GM19043 (cell line): ENCODE measurements around the gene MGME1.

Source experiments
- ATAC-seq: cut with Tn5 transposase; IDR thresholded peaks from one replicate; pipeline ENCODE4 v1.9.1; 2021; ENCODE audit warnings: low read depth; ENCODE audit not compliant: unreplicated experiment

The MGME1 gene

DNA sequence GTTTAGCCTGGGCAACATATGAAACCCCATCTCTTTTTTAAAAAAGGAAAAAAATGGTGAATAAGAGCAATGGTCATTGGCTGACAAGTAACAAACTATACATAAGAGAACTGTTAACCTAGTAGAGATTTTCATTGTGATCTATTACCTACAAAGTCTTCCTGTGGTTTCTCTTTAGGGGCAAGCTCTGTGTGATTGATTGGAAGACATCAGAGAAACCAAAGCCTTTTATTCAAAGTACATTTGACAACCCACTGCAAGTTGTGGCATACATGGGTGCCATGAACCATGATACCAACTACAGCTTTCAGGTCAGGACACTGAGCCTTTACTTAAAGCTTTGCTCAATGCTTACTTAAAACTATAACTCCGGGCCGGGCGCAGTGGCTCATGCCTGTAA, 19.2 kb downstream of the MGME1 start:
- no peak for ATAC-seq

DNA sequence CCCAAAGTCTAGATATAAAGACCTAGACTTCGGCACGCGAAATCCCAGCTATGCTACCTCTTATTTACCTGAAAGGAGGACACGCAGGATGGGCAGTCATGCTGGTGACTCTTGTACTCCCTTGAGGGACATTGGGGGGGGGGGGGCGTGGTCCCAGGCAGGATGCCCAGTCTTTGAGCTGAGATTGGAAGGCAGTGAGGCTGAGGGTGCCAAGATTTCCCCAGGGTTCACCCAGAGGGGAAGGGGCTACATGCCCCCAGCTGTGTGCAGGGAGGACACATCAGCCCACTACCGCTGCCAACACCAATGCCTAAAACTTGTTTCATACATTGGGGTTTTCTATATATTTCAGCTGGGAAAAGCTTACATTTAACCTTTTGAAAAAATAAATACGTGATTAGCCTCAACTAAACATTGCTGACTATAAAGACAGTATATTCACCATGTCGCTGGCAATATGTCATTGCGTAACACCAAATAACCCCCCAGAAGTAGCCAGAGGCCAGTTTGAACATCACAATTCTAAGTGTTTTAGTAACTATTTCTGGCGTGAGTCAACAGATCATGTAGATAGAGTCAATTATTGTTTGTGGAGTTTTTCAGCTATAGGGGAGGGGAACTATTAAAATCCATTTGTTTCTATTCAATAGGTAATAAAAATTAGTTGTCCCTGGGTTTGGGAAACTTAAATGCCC, 21.6 kb downstream of the MGME1 start:
- no peak for ATAC-seq

DNA sequence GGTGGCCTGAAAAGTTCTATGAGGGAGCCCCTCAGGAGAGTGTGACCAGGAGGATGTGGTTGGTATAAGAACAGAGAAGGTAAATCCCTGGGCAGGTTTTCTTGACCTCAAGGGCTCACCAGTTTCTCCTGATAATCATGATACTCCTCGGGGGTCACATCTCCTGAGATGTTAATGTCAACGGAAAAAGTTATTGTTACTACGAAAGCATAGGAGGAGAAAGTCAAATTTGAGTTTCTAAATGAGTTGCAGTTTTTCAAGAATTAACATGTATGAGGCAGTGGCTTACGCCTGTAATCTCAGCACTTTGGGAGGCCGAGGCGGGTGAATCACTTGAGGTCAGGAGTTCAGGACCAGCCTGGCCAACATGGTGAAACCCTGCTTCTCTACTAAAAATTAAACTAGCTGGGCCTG, 23.4 kb downstream of the MGME1 start:
- ATAC-seq = no peak

DNA sequence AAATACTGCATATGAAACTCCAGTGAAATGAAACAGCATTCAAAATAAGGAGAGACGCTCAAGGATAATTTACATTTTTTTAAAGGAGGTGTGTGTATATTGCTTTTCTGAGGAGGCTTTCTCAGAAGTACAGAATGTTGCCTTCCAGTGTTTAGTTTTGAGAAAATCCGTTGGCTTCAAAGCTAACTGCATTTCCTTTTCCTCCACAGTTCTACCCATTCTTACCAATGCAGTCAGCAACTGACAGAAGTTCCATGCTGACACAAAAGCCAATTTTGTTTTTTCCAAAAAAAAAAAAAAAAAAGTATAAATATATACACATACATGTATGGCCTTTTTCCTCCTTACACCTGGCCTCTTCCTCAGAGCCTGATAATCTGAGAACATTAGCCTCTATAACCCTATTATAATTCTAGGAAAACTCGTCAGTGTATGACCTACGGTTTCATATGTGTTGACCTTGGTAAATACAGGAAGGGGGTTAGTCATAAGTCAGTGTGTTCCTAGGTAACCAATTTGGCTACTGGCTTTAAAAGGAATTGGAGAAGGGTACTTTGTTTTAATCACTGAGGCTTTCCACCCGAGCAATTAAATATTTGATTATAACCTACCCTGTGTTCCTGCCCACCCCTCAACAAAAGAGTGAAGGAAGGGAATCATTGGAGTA, 24.2 kb downstream of the MGME1 start:
- no peak for ATAC-seq

DNA sequence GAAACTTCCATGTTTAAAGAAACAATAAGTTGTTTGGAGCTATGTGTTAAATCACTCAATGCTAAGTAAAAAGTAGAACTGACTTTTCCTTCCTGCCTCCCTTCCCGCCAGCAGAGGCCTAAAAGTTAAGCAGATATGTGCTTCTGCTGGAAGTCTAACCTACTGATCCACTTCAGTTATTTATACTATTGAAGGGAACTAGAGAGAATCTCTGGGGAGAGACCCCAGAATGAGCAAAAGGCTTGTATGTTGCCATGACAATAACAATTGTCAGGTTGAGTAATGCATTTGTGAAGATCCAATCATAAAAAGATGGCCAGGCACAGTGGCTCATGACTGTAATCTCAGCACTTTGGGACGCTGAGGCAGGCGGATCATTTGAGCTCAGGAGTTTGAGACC, 24.7 kb downstream of the MGME1 start:
- no peak for ATAC-seq

DNA sequence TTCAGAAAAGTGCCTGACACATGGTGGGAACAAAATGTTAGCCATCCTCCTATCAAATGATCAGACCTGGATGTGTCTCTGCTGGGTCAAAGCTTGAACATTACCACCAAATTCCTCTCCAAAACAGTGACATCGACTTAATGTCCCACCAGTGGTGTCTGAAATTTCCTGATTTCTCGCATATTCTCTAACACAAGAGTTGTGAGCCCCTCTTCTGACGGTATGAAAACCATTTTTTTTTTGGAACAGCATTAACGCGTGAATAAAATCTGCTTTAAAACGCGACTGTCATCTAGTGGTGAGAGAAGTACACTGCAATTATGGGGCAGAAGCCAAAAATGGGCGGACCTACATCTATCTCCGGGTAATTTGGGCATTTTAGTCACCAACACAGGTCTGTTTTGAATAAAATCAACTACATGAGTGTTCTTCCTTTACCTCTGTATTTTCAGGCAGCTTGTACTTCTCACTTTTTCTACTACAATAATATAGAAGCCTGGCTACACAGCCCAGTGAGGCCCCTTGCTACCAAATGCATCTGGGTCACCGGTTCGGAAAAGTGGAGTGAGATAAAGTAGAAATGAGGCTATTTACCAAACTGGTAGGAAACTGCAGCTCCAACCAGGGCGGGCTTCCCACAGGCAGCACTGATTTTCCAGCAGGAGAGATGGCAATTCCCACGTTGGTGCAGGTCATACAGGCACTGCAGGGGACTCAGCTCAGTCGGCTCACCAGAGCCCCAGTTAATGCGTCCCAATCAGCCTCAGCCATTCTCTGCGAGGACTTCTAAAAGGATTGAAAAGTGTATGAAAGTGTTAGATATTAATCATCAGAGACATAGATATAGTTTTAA, 27.4 kb downstream of the MGME1 start:
- ATAC-seq = no peak

DNA sequence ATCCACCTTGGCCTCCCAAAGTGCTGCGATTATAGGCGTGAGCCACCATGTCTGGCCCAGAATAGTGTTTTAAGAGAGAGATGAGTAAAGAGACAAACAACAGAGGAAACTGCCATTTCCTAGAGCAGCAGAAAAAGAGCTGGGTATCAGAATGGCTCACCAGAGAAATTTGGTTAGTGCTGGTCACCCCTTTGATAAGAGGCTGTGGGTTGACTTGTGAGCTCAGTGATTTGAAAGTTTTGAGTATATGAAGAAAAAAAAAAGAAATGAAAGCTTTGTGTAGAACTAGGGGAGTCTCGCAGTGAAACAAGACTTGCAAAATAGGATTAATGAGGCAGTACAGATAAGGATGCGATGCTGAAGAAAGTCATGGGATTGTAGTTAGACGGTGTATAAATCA, 29.6 kb downstream of the MGME1 start:
- no peak for ATAC-seq

DNA sequence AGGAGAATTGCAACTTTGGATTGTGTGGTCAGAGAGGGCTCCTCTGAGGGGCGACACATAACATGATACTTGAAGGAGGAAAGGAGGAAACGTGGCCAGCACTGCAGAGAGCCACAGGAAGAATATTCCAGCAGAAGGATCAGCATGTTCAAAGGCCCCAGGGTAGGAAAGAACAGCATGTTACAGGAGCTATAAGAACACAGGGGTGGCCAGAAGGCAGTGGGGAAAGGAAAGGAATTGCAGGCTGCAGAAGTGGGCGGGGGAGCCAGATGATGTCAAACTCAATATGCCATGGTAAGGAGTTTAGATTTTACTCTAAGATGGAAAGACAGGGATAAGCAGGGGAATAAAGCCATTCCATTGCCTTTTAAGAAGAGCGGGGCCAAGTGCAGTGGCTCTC, 30.7 kb downstream of the MGME1 start:
- ATAC-seq = no peak

DNA sequence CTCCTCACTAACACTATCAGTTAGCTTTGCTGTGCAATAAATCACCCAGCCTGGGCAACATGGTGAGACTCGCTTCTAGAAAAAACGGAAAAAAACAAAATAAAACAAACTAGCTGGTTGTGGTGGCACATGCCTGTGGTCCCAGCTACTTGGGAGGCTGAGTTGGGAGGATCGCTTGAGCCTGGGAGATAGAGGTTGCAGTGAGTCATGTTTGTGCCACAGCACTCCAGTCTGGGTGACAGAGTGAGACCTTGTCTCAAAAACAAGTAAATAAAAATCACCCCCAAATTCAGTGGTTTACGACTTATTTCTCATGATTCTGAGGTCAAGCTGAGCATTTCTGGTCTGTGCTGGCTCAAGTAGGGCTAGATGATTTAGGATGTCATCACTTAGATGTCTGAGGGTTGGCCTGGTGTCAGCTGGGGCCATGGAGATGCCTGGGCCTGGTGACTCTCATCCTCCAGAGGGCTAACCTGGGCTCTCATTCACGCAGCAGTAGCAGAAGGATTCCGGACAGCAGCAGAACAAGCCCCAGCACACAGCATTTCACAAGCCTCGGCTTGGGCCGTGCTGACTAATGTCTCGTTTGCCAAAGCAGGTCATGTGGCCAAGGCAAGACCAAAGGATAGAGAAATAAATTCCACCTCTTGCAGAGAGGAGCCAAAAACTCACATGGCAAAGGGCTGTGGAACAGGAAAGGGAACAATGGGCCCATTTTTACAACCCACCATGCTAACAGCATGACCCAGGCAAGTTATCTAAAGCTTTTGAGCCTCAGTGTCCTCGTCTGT, 32.5 kb downstream of the MGME1 start:
- ATAC-seq = no peak

DNA sequence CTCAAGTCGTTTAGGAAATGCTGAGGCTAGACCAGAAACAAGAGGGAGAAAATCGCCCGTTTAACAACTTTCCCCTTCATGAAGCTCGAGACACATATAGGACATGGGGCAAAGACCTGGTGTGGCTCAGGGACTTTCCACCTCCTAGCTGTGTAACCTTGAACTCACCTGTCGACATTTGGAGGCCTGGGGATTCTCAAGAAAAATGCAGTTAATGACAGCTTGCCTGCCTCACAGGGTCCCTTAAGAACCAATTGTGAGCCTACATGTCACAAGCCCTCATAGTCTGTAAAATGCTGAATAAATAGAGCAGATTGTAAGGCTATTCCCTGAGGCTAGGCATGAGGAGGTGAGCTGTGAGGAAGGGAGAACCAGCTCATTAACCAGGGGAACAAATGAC, 35.1 kb downstream of the MGME1 start:
- ATAC-seq = no peak

DNA sequence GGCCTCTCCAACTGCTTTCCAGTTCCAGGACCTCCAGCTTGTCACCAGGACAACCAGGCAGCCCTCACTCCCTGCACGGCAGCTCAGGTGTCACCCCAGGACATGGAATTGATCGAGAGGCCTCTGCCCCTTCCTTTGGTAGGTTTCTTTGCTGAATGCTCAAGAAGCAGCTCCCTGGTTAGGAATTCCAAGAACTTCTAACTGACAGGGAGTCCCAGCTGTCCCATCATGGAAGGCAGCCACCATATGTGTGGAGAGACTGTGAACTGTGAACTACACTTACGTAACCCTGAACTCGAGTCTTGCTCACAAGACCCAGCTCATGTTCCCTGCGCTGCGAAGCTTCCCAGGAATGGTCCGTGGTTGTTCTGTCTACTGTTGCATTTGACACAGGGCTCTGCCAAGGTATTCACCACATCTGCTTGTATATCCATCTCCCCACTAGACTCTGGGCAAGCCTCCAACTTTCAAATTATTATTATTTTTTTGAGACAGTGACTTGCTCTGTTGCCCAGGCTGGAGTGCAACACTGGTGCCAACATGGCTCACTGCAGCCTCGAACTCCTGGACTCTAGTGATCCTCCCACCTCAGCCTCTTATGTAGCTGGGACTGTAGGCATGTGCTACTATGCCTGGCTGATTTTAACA, 35.7 kb downstream of the MGME1 start:
- ATAC-seq = no peak

DNA sequence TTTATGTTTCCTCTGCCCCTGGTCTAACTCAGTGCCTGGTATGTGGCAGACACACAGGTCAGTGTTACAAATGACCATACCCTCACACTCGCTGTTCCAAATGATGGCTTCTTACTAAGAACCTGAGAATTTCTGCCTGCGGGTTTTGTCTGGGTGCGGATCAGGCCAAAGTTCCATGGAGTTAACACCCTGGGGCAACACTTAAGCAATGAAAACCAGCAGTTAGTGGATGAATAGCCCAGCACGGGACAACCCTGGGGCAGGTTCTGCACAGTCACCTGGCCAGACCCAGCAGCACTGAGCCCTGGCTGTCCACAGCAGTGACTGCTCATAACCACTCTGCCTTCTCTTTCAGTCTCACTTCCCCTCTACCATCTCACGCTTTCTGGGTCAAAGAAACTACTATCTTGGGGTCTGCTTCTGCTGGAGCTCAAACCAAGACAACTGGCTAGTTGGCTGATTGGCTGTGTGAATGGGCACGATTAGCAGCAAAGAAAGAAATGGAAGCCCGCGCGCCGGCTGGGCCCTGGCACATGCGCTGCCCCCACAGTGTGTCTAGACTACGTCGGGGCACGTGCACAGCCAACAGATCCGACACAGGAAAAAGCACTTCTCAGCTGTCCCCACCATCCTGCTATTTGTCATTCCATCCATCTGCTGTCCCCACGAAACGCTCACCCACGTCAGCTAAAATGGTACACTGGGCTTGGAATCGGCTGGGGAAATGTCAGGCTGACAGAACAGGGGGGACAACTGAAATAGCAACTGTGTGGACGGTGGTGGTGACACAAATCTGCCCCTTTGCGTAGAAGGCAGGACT, 36.6 kb downstream of the MGME1 start:
- peak; percentile 97 for ATAC-seq

DNA sequence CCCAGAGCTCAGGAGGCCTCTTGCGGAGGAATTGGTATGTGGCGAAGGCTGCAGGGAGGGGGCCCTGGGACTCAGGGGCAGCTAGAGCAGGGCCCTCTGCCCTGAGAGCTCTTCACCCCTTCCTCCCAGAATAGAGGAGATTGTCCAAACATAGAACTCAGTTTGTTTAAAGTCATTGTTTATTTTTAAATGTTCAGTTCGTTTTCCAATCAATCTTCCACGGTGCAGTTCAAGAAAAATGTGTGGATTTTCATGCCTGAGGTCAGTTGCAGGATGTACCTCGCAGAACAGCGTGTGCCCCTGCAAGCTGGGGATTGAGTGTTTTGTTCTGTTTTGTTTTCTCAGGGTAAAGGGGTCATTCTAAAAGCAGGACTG, 37.2 kb downstream of the MGME1 start:
- no peak for ATAC-seq

DNA sequence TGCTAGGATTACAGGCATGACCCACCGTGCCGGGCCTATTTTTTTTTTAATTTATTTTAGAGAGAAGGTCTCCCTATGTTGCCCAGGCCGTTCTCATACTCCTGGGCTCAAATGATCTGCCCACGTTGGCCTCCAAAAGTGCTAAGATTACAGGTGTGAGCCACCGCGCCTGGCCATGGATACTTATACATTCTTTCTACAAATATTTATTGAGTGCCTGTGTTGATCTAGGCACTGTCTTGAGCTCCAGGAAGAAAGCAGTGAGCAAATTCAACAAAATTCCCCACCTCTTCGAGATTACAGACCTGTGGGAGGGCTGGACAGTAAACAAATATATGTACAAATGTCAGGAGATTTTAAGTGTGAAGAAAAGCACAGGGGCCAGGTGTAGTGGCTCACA, 37.9 kb downstream of the MGME1 start:
- no peak for ATAC-seq

DNA sequence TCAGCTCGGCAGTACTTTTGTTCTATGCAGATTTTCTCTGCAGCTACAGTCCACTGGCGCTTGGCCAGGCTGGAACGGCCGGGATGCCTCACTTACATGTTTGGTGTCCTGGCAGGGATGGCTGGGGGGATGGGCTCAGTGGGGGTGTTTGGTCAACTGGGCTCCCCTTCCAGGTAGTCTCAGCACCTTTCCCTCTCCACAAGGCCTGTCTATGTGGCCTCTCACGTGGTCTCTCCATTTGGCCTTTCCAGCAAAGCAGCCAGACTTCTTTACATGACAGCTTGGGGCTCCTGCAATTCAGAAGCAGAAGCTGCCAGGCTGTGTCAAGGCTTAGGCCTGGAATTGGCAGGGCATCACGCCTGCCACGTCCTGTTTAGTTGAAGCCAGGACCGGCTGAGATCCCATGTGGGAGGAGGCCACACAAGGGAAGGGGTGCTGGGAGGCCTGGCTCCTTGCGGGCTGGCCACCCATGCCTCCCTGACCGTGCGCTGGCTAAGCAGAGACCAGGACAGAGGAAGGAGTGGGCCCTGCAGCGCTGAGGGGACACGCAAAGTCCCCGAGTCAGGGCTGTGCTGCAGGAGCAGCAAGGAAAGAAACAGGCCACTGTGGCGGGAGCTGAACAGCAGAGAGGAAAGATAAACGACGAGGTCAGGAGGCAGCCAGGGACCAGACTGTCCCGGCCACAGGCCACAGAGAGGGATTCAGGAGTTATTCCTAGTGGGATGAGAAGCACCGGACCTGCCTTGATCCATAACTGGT, 38.9 kb downstream of the MGME1 start:
- no peak for ATAC-seq

DNA sequence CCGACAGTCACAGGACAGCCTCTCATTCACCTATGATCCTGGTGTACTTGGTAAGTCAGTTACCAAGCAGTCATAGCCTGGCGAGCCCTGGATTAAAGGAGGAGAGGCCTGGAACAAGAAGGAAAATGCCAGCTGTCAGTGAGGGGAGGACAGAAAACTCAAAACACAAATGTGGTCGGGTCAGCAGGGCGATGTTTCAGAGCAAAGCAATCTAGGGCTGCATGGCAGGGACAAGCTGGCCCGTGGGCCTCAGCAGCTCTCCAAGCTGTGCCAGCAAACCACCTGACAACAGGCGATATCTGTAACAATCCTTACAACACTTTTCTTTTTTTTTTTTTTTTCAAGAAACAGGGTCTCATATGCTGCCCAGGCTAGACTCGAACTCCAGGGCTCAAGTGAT, 40.3 kb downstream of the MGME1 start:
- no peak for ATAC-seq

DNA sequence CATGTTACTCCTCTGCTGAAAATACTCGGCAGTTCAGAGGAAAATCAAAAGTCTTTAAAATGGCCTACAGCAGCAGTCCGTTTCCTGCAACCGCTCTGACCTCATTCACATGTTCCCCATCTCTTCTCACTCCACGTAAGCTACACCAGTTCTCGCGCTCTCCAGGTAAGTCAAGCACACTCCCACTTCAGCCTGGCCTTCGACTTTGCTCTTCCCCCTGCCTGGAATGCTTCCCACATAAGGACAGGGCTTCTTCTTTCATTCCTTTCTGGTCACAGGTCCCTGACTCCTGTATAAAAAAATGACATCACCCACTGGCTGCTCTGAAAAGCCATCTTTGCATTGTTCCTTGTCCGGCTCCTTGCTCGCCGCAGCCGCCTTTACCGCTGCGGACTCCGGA, 42.7 kb downstream of the MGME1 start:
- no peak for ATAC-seq

DNA sequence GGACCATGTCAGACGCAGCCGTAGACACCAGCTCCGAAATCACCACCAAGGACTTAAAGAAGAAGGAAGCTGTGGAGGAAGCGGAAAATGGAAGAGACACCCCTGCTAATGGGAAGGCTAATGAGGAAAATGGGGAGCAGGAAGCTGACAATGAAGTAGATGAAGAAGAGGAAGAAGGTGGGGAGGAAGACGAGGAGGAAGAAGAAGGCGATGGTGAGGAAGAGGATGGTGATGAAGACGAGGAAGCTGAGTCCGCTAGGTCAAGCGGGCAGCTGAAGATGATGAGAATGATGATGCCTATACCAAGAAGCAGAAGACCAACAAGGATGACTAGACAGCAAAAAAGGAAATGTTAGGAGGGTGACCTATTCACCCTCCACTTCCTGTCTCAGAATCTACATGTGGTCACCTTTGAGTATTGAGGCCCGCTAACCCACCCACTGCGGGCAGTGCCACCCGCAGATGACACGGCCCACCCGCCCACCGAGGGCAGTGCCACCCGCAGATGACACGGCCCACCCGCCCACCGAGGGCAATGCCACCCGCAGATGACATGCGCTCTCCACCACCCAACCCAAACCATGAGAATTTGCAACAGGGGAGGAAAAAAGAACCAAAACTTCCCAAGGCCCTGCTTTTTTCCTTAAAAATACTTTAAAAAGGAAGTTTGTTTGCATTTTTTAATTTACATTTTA, 43.3 kb downstream of the MGME1 start:
- ATAC-seq = no peak
